HCT116 (cell line): Measurements from ENCODE around the gene MAGEF1. TPM values are rescaled to one million over a fixed set of nuclear protein-coding genes. Genes with fewer than 3 reads are reported as not detected.

Experiments
- ATAC-seq: fragments of 200-7000 bp; cut with Tn5 transposase; 2 replicates; pipeline ENCODE4 v1.9.1; 2020; ENCODE audit warnings: mild to moderate bottlenecking, moderate library complexity
- BruUV-seq: library from RNA; stranded (reverse); fragments of 400-500 nt; replicated peaks from 2 replicates; lab custom pipeline; 2021; lab: Mats Ljungman, UMichigan
- CTCF ChIA-PET: fragments of 300-600 bp; sonication (Branson Sonifier 250); formaldehyde crosslinking; loops from one replicate; lab custom pipeline; 2021; ENCODE audit warnings: antibody characterized with exemption; lab: Charles Lee
- POLR2A ChIA-PET: fragments of 300-600, 350-600 bp; sonication (Branson Sonifier 250); formaldehyde crosslinking; loops from one replicate; lab custom pipeline; 2021; ENCODE audit warnings: antibody characterized with exemption; lab: Charles Lee
- RAD21 ChIA-PET, 2 experiments: fragments of 300-600 bp; sonication (Branson Sonifier 250); formaldehyde crosslinking; loops; one replicate each; lab custom pipeline; 2023; ENCODE audit warnings: low total read pairs in 2 of 2; ENCODE audit not compliant: uncharacterized antibody in 2 of 2, unreplicated experiment in 2 of 2, low non-redundant PET in 1 of 2; lab: Charles Lee
- DNase-seq: peaks from one replicate; pipeline ENCODE4 v3.0.0-alpha.2; 2010; ENCODE audit warnings: low read depth, low spot score
- H2AFZ ChIP-seq: fragments of 200-600 bp; shearing (Covaris generic), sonication (generic); 2 replicates; pipeline ENCODE4 v1.6.1; 2017; ENCODE audit warnings: low read depth, mixed run types, mixed read lengths, antibody characterized with exemption, low read length; ENCODE audit not compliant: poor library complexity, severe bottlenecking
- H3K27ac ChIP-seq: 2 replicates; pipeline ENCODE4 v1.5.1; 2012; ENCODE audit warnings: low read depth, low read length
- H3K27me3 ChIP-seq: fragments of 200-600 bp; sonication (generic); 2 replicates; pipeline ENCODE4 v1.6.1; 2016; ENCODE audit warnings: mixed run types, low read length, mixed read lengths; ENCODE audit not compliant: insufficient read depth
- H3K36me3 ChIP-seq, 2 experiments: fragments of 200-500 bp in 1 of 2; fragments of 200-600 bp in 1 of 2; sonication (Bioruptor generic) in 1 of 2; sonication (generic) in 1 of 2; 2 replicates each; pipeline versions ENCODE4 v1.5.1 to v1.6.1; 2014 to 2016; ENCODE audit warnings: low read length in 2 of 2, inconsistent platforms in 1 of 2, mixed read lengths in 1 of 2, mixed run types in 1 of 2; ENCODE audit not compliant: insufficient read depth in 2 of 2, control insufficient read depth in 1 of 2
- H3K4me1 ChIP-seq, 2 experiments: fragments of 200-600 bp in 1 of 2; sonication (generic) in 1 of 2; 2 replicates each; pipeline versions ENCODE4 v1.5.1 to v1.6.1; 2012 to 2017; ENCODE audit warnings: low read length in 2 of 2, inconsistent platforms in 1 of 2, mild to moderate bottlenecking in 1 of 2, mixed read lengths in 1 of 2, mixed run types in 1 of 2, moderate library complexity in 1 of 2; ENCODE audit not compliant: insufficient read depth in 2 of 2, control insufficient read depth in 1 of 2
- H3K4me2 ChIP-seq: fragments of 200-600 bp; sonication (generic); 2 replicates; pipeline ENCODE4 v1.6.1; 2017; ENCODE audit warnings: mixed run types, low read length, mixed read lengths
- H3K4me3 ChIP-seq, 2 experiments: fragments of 200-600 bp in 1 of 2; sonication (generic) in 1 of 2; replicated peaks in 1 of 2; 2 replicates each; pipeline ENCODE4 v1.5.1; 2011 to 2016; ENCODE audit warnings: low read length in 2 of 2, control low read depth in 1 of 2, low read depth in 1 of 2, mild to moderate bottlenecking in 1 of 2, mixed read lengths in 1 of 2, mixed run types in 1 of 2
- H3K79me2 ChIP-seq: fragments of 200-600 bp; sonication (generic); 2 replicates; pipeline ENCODE4 v1.6.1; 2017; ENCODE audit warnings: mild to moderate bottlenecking, mixed run types, low read length, moderate library complexity, mixed read lengths; ENCODE audit not compliant: insufficient read depth
- H3K9ac ChIP-seq: fragments of 200-600 bp; sonication (generic); 2 replicates; pipeline ENCODE4 v1.6.1; 2016; ENCODE audit warnings: low read length, mixed read lengths
- H3K9me2 ChIP-seq: fragments of 200-600 bp; sonication (generic), shearing (Covaris generic); 2 replicates; pipeline ENCODE4 v1.6.1; 2017; ENCODE audit warnings: mixed run types, mild to moderate bottlenecking, moderate library complexity; ENCODE audit not compliant: insufficient read depth
- H3K9me3 ChIP-seq, 2 experiments: fragments of 200-500 bp in 1 of 2; fragments of 200-600 bp in 1 of 2; sonication (Bioruptor generic) in 1 of 2; sonication (generic) in 1 of 2; 2 replicates each; pipeline ENCODE4 v1.6.1; 2014 to 2017; ENCODE audit warnings: low read length in 2 of 2, mixed read lengths in 2 of 2, inconsistent platforms in 1 of 2, low read depth in 1 of 2, mild to moderate bottlenecking in 1 of 2, mixed run types in 1 of 2, moderate library complexity in 1 of 2; ENCODE audit not compliant: control insufficient read depth in 1 of 2, insufficient read depth in 1 of 2
- H4K20me1 ChIP-seq: fragments of 200-600 bp; sonication (generic), shearing (Covaris generic); 2 replicates; pipeline ENCODE4 v1.6.1; 2017; ENCODE audit warnings: mixed run types, mild to moderate bottlenecking, moderate library complexity; ENCODE audit not compliant: insufficient read depth
- CEBPB ChIP-seq: IDR thresholded peaks from 2 replicates; pipeline ENCODE4 v1.6.1; 2012; ENCODE audit warnings: low read depth
- CTCF ChIP-seq, 3 experiments: fragments of 200-600 bp in 1 of 3; sonication (generic) in 1 of 3; IDR thresholded peaks in 2 of 3; conservative IDR thresholded peaks in 1 of 3; 2 replicates each; pipeline ENCODE4 v1.5.1; 2012 to 2017; ENCODE audit warnings: low read depth in 2 of 3, low read length in 2 of 3, antibody characterized with exemption in 1 of 3, borderline replicate concordance in 1 of 3, control low read depth in 1 of 3, mild to moderate bottlenecking in 1 of 3, mixed read lengths in 1 of 3, mixed run types in 1 of 3, moderate library complexity in 1 of 3; ENCODE audit not compliant: insufficient read depth in 1 of 3
- EGR1 ChIP-seq: IDR thresholded peaks from 2 replicates; pipeline ENCODE4 v1.6.1; 2012; ENCODE audit warnings: low read depth
- ELF1 ChIP-seq: IDR thresholded peaks from 2 replicates; pipeline ENCODE4 v1.6.1; 2012; ENCODE audit warnings: low read depth, borderline replicate concordance
- EZH2 ChIP-seq: fragments of 200-600 bp; sonication (generic); IDR thresholded peaks from 2 replicates; pipeline ENCODE4 v1.6.1; 2017; ENCODE audit warnings: antibody characterized with exemption, mixed run types
- EZH2phosphoT487 ChIP-seq: fragments of 200-600 bp; IDR thresholded peaks from 2 replicates; pipeline ENCODE4 v1.6.1; 2018; ENCODE audit warnings: antibody characterized with exemption, borderline replicate concordance
- JUND ChIP-seq: IDR thresholded peaks from 2 replicates; pipeline ENCODE4 v1.6.1; 2012
- MAX ChIP-seq: IDR thresholded peaks from 2 replicates; pipeline ENCODE4 v1.6.1; 2012
- POLR2A ChIP-seq: IDR thresholded peaks from 2 replicates; pipeline ENCODE4 v1.7.0; 2011; ENCODE audit warnings: borderline replicate concordance; ENCODE audit not compliant: insufficient read depth, insufficient read length; ENCODE audit errors: extremely low read depth
- POLR2AphosphoS5 ChIP-seq: IDR thresholded peaks from 2 replicates; pipeline ENCODE4 v1.6.1; 2011; ENCODE audit warnings: mild to moderate bottlenecking, low read depth, low read length, moderate library complexity
- REST ChIP-seq: IDR thresholded peaks from 2 replicates; pipeline ENCODE4 v1.6.1; 2012; ENCODE audit warnings: low read depth
- SIN3A ChIP-seq: IDR thresholded peaks from 2 replicates; pipeline ENCODE4 v1.6.1; 2012; ENCODE audit warnings: low read depth
- SRF ChIP-seq: IDR thresholded peaks from 2 replicates; pipeline ENCODE4 v1.6.1; 2012; ENCODE audit warnings: low read depth
- TCF7L2 ChIP-seq: IDR thresholded peaks from 2 replicates; pipeline ENCODE4 v1.7.0; 2011; ENCODE audit warnings: borderline replicate concordance, inconsistent platforms; ENCODE audit not compliant: insufficient read depth, insufficient read length; ENCODE audit errors: extremely low read depth
- YY1 ChIP-seq: IDR thresholded peaks from 2 replicates; pipeline ENCODE4 v1.6.1; 2011; ENCODE audit warnings: low read length, low read depth, moderate library complexity, mild to moderate bottlenecking; ENCODE audit not compliant: insufficient replicate concordance; ENCODE audit errors: extremely low read depth
- intact Hi-C: fragments of 100-400 bp; cut with micrococcal nuclease; formaldehyde crosslinking; loops from 2 replicates; pipeline ENCODE4 v1.10.0; 2022
- total RNA-seq: library from RNA; stranded (reverse); gene quantifications from one replicate; pipeline ENCODE4 v1.2.1, GENCODE V29; 2021; ENCODE audit not compliant: unreplicated experiment
- TF ChIP-seq, protein P1 (sequence below): IDR thresholded peaks from 2 replicates; pipeline ENCODE4 v1.6.1; 2011; ENCODE audit warnings: mild to moderate bottlenecking, low read length, moderate library complexity; ENCODE audit not compliant: insufficient replicate concordance; ENCODE audit errors: extremely low read depth

The MAGEF1 gene
- total RNA-seq, 1 experiment from 2014 or later: 44.1 TPM

GRCh38 chr3:184665101-184665500, 46.8 kb downstream of the MAGEF1 start (continued):
- TF ChIP-seq, protein P1, sequence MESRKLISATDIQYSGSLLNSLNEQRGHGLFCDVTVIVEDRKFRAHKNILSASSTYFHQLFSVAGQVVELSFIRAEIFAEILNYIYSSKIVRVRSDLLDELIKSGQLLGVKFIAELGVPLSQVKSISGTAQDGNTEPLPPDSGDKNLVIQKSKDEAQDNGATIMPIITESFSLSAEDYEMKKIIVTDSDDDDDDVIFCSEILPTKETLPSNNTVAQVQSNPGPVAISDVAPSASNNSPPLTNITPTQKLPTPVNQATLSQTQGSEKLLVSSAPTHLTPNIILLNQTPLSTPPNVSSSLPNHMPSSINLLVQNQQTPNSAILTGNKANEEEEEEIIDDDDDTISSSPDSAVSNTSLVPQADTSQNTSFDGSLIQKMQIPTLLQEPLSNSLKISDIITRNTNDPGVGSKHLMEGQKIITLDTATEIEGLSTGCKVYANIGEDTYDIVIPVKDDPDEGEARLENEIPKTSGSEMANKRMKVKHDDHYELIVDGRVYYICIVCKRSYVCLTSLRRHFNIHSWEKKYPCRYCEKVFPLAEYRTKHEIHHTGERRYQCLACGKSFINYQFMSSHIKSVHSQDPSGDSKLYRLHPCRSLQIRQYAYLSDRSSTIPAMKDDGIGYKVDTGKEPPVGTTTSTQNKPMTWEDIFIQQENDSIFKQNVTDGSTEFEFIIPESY: no peak
- TF ChIP-seq EGR1 (no peak), YY1 (no peak), POLR2A (no peak)

- ChIA-PET POLR2A (no interaction called here), CTCF (no interaction called here), RAD21 (no interaction called here)
- Histone ChIP-seq H4K20me1 (no peaks in the 10 kb centered on the region), H3K4me1 (peaks cover 0 to 7% of the 10 kb centered on the region in 2 experiments; a peak in 2 of 4 replicates), H3K9me2 (no peaks in the 10 kb centered on the region), H3K9ac (no peak overlapping the region), H3K79me2 (no peaks in the 10 kb centered on the region), H2AFZ (no peak overlapping the region), H3K4me3 (no peak overlapping the region), H3K9me3 (no peaks in the 10 kb centered on the region), H3K27ac (no peak overlapping the region), H3K27me3 (no peaks in the 10 kb centered on the region), H3K4me2 (no peak overlapping the region), H3K36me3 (no peaks in the 10 kb centered on the region)
- DNase-seq (no peak), ATAC-seq (no peak)
- intact Hi-C loops: no loop called here
- no TSS peak for BruUV-seq
- TF ChIP-seq EZH2 (no peak), REST (no peak), SRF (no peak), TCF7L2 (no peak), CTCF (IDR thresholded peaks at IDR 0.05 in 2 of 3, conservative IDR thresholded peaks at IDR 0.05 in 1 of 3; ENCODE audit: borderline replicate concordance in 1 of 3, insufficient read depth in 1 of 3, low read depth in 2 of 3, low read length in 2 of 3) (no peak), JUND (no peak), MAX (no peak), ELF1 (no peak), SIN3A (no peak), POLR2AphosphoS5 (no peak), EZH2phosphoT487 (no peak), CEBPB (no peak)
- TF ChIP-seq, protein P1: no peak
Observed at GRCh38 chr3:184663756-184664155, 48.1 kb downstream of the MAGEF1 start.
